ENCODE data around the gene CBX6.

CBX6 gene

GRCh38 chr22:38819387-38819940, 52.6 kb downstream of the CBX6 start:
- DNase-seq (ENCODE audit: low spot score) = no peak

GRCh38 chr22:38817196-38817595, 54.8 kb downstream of the CBX6 start:
- no peak for DNase-seq (ENCODE audit: low spot score)

DNA sequence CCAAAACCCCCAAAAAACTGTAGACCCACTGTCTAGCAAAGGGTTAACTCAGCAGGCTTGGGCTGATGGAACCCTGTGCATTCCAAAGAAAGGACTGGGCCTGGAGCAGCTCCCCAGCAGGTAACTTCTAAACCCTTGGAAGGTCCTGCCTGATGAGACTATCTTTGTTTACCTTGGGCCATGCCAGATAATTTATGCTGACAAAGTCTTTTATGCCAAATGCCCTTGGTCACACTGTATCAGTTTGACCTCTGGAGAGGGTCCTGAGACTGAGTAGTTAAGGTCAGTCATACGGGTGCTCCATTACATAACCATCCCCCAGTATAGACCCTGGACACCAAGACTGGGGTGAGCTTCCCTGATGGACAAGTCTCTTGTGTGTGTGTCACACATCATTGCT, 56.2 kb downstream of the CBX6 start:
- DNase-seq (ENCODE audit: low spot score) = no peak
